Fibroblast of skin of right quadriceps (primary cell): ENCODE data around the gene TSPEAR.

ENCODE experiments used
- DNase-seq: peaks from one replicate; pipeline ENCODE4 v3.0.0-alpha.2; 2013

The TSPEAR gene

DNA sequence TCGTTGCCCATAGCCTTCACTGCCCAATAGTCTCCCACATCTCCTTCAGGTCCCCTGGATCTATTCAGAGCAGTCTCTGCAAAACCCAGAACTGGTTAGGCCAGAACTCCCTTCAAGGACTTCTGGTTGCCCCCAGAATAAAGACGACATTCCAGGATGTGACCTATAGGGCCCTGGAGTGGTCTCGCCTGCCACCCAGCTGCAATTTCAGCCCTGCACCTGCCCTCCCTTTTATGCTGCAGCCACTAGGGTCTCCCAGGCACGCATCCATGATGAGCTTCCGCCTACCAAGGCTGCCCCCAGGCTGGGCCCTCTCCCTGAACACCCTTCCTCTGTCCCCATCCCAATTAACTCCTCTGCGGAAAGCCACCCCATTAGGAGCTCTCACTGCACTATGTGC lies 7.2 kb upstream of the TSPEAR start:
- DNase-seq: no peak

DNA sequence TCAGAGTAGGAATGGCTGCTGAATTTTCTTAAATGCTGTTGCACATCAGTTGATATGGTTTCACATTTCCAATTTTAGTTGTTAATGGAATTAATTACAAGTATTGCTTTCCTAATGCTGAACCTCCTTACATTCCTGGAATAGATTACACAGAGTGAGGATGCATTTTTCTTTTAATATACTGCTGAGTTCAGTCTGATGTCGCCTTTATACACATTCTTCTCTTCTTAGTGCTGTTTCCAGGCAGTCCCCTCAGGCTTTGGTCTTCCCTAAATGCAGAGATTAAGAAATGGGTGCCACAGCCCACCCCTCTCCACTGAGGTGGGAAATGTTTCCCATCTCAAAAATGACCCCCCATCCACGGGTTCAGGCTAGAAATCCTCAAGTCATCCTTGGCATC lies 6.7 kb upstream of the TSPEAR start:
- no peak for DNase-seq

DNA sequence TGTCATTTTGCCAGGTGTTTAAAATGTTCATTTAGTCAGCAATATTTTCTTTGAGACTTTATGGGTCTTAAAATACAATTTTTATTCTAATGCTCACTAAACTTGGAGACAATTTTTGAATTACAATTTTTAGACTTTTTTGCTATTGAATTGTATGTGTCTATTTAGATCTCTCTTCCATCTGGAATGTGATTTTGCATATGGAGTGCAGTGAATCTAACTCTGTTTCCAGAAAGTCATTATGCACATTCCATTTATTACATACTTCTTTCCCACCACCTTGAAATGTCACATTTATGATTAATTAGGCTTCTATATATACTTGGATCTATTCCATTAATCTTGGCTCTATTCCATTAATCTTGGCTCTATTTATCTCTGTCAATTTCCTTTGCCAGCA lies 5.6 kb upstream of the TSPEAR start:
- peak; percentile 8 for DNase-seq

DNA sequence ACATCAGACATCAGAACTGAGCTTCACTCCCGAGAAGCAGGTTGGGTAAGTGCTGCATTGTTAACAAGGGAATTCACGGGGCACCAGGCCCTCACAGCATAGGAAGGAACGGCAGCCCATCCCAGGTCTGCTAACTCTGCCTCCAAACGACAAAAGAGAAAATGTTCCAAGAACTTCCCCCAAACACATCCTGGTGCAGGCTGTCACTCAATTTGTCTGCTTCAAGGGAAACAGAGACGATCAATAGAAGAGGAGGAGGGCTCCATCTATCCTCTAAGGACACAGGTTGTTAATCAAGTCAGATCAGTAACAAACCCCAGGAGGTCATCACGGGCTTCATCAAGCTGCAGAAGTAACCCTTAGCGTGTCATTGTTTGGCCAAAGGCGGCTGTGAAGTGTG lies 3.5 kb upstream of the TSPEAR start:
- no peak for DNase-seq

DNA sequence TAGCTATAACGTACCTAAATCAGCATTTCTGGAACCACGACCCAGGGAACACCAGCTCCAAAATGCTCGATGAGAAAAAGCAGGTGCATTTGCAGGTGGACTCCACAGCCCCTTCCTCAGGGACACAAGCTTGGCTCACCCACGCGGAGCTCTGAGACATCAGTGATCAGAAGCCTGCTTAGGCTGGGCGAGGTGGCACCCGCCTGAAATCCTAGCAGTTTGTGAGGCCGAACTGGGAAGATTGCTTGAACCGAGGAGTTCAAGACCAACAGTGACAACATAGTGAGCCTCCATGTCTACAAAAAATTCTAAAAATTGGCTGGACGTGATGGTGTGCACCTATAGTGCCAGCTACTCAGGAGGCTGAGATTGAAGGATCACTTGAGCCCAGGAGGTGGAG lies 2.5 kb upstream of the TSPEAR start:
- no peak for DNase-seq

DNA sequence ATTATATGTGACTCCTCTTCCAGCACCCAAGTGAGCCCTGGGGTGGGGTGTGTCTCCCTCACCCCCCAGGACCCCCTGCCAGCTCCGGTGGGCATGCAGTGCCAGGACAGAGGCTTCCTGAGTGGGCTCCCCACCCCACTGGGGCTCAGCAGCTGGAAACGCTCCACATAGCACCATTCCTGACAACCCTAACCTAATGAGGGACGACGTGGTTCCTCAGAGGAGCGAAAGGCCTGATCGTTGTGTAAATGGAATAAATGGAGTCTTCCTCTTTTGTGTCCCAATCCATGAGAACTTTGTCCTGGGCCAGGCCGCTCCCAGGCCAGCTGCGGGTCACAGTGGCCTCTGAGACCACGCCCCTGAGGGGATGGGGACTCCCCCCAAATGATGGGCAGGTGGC lies 1.8 kb upstream of the TSPEAR start:
- DNase-seq: no peak

DNA sequence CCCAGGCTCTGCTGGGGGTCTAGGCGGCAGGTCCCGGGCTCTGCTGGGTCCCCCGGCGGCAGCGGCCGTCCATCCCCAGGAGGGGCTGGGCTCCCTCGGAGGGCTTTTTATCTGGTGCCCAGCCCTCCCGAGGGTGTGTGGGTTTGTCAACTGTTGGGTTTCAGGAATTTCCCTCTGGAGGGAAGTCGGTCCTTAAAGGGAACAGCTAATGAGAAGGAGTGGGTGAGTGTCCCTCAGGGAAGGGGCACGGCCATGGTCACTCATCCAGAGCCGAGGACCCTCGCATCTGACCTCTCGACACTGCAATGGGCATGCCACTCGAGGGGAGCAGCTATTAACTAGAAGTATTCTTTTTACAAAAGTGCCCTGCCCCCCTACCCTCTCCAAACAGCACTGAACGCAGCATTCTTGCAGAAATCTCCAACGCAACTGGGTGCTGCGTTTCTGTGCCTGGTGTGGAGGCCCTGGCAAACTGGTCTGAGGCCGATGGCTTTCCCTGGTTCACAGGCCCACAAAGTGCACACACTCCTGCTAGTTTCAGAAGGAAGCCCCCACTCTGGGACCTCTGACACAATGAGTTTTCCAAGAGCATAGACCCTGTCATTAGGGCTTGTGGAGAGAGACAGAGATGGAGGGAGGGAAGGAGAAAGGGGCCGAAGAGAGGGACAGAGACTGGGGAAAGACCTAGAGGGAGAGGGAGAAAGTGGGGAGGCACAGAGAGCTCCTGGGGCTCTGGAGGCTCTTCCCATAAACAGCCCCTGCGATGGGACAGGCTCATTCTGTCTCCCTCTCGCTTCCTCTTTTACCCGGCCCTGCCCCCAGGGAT lies 1.0 kb upstream of the TSPEAR start:
- no peak for DNase-seq

DNA sequence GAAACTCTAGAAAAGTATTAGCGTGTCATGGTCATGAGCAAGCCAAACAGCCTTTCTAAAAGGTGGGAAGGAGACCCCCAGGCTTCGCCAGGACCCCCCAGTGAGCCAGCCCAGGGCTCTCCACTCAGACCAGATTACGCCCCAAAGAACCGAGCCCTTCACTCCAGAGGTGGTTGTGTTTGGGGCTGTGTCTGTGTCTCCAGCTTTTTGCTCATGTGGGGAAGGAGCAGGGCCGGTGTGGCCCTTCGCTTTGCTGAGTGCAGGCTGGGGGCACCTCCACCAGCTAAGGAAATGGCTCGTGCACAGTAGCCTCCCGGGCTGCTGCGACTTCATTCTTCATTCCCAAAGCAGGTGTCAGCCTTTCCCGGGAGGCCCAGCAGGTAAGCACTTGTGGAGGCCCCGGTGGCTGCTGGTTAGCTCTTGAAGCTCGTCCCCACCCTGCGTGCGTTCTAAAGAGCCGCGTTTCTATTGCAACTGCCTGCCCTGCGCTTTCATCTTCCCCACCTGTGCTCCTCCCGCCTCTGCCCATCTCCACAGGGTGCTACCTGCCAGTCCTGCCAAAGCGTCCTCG lies 531 bp downstream of the TSPEAR start:
- no peak for DNase-seq

DNA sequence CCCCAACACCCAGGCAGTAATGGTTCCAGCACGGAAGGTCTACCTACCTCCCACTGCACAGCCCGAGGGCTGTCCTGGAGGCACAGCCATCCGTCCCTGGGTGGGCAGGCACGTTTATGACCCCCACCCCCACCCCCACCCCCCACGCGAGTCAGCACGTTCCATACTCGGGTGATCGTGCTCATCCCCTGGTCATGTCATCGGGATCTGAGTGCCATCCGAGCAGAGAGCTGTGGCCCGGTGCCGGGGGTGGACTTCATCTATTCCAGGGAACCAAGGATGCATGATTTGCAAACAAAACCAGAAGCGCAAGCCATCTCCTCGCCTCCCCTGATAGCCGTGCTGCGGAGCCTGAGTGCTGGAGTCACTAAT lies 1.1 kb downstream of the TSPEAR start:
- no peak for DNase-seq

DNA sequence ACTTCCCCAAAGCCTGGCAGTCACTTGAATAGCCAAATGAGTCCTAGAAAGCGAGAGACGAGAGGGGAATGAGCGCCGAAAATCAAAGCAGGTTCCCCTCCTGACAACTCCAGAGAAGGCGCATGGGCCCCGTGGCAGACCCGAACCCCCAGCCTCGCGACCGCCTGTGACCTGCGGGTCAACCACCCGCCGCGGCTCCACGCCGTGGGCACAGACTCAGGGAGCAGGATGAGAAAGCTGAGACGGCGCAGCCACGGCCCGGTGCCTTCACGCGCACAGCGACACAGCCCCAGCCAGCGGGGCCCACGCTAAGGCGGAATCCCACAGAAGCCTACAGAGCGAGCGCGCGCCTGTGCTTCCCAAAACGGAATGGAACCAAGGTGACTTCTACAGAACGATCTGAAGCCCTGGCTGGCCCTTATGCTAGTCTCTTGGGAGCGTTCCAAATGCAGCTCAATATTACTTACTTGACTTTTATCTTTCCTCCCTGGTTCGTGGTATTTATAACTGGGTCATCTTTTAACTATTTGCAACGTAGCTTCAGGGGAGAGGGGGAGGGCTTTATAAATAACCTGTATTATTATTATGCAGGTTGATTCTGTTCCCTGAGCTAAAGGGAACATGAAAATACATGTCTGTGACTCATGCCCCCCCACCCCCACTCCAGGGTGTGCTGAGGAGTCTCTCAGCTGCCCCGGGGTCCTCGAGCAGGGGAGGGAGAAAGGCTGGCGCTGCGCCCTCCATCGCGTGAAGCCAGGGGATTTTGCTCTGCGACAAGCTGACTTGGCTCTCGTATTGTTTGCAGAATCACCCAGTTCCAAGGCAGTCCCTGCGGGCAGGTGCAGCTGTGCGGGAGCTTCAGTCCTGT lies 1.7 kb downstream of the TSPEAR start:
- DNase-seq: no peak

DNA sequence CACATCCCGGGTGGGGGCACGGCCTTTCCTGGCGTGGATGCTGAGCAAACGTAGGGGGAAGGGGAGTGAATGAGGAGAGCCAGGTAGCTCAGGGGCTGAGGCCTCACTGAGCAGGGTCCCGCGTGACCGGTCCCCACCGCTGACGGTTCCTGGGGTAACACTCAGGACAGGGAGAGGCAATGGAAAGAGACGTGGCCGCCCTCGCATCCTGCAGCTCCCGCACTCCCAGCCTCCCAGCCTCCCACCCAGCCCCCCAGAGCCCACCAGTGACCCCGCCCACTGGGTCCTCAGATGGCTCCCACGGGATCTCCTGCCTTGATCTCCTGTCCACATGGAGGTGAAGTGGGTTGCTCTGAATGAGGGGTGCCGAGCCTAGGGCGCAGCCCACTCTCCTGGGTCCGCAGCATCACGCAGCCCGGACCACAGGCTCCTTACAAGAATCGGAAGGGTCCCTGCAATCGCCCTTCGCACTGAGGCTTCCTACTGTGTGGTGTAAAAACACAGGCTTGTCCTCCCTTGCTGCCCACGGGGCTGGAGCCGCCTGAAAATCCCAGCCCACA lies 2.4 kb downstream of the TSPEAR start:
- DNase-seq: no peak

DNA sequence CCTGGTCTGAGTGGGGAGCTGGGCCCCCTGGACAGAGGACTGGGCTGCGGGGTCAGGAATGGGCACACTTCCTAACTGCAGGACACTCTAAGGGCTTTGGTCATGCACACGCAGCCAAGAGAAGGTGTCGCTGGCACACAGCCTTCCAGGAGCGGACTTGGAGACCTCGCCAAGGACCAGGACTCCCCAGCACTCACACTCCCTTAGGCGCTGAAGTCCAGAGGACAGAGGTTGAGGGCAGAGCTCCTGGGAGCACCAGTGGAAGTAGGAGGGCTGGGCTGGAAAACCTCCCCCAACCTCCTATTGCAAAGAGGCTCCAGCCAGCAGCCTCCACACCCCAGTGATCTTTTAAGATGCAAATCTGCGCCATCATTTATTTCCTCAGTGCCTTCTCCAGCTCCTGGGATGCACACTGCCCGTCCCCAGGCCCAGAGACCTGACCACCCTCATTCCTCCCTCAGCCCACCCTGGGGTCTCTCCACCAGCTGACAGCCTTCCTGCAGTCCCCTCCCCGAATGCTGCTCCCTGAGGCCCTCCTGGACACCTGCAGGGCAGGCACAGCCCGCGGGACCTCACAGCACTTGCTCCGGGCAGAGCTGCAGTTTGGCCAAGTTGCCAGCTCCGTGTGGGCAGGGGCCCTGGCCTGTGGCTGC lies 3.0 kb downstream of the TSPEAR start:
- DNase-seq: no peak

DNA sequence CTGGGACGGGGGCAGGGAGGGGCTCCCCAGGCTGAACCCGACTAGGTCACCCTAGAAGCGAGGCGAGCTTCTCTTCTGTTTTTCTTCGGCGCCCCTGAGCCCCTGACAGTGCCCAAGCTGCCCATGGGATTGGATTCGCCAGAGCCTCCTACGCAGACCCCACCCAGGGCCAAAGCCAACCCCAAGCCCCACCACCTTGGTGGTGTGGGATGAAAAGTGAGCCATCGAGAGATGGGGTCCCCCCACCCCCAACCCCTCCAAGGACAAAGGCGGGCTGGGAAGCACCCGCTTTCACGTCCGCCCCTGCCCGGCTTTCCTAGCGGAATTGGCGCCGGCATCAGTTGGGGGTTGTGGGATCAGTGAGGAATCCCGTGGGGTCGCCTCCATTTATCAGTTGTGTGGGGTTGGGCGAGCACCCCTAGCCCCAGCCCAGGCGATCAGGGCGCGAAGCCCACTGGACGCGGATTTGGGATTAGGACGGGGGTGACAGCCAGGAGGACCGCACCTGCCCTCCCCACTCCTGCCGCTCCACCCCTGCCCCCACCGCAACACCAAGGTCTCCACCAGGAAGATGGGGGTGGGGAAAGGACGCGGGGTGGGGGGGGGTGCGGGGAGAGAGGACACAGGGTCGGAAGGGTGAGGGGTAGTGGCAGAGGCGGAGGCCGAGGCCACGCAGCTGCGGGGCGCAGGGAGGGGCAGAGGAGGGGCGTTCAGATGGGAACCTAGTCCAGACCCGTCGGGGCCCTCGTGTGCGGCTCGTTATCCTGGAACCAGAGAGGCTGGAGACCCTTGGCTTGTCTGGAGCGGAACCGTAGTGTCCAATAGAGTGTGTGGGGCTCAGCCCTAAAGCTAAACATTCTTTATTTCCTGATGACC lies 4.4 kb downstream of the TSPEAR start:
- DNase-seq: no peak

DNA sequence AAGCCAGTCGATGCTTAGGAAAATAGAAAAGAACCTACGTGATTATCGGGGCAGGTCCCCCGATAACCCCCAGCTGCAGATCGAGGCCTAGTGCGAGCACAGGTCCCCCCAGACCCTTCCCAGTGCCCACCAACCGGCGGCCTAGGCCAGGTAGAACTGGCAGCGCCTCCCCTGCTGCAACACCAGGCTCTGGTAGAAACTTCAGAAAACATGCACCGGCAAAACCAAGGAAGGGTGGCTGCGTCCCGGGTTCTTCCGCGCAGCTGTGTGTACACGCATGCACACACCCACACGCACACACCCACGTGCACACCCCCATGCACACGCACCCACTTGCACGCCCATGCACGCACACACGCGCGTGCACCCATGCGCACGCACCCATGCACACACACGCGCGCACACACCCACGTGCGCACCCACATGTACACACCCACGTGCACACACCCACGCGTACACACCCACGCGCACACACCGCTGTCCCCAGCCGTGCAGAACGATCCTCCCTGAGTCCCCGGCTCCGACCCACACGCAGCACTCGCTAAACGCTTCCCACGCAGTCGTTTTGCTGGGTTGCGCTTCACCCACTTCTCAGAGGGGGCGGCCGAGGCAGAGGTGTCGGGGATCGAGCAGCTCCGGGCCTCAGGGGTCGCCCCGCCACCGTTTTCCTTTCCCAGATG lies 5.2 kb downstream of the TSPEAR start:
- DNase-seq: no peak

DNA sequence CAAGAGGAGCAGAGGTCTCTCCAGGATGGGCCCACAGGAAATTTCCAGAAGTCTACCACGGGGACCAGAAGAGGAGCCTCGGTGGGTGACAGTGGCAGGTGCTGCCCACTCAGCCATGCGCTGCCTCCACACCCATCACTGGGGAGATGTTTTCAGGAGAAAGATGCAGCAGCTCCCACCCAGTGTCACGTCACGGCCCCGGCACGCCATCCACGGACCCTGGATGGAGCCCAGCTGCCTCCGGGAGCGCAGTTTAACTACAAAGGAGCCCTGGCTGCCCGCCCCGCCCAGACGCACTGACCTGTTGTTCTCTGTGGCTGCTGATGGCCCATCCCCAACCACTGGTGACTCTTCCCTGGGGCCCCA lies 6.8 kb downstream of the TSPEAR start:
- no peak for DNase-seq

DNA sequence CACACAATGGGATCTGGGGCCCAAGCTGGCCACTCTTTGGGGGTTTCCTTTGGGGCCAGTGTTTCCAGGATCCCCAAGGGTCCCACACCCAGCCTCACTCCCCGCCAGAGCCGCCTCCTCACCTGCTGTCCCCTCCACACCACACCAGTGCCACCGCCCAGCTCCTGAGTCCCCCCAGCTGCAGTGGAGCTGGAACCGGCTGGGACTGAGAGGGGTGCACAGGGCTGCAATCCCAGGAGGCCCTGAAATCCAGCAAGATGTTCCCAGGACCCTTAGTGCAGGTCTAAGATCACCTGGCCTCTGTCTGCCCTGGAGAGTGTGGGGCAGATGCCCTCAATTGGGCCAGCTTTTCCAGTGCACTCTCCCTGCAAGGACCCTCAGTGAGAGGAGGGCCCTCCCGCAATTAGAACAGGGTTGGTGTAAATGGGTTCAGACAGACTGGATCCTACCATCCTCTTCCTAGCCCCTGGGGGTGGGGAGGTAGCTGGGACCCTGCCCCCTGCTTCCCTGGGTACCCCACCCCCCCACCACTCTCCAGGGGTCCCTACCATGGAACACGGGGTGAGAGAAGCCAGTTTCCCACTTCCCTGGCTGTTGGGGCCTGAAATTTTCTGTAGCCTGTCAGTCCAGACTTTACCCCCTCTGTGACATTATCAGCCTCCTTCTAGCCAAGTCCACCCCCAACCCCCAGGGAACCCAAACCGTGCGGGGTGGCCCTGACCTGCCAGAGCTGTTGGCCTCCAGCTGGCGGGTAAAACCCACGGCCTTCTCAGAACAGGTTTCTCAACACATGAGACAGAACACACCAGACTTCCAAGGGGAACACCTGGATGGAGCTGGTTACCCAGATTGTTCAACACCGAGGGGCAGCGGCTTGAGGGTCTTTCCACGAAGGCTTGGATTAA lies 7.4 kb downstream of the TSPEAR start:
- no peak for DNase-seq

DNA sequence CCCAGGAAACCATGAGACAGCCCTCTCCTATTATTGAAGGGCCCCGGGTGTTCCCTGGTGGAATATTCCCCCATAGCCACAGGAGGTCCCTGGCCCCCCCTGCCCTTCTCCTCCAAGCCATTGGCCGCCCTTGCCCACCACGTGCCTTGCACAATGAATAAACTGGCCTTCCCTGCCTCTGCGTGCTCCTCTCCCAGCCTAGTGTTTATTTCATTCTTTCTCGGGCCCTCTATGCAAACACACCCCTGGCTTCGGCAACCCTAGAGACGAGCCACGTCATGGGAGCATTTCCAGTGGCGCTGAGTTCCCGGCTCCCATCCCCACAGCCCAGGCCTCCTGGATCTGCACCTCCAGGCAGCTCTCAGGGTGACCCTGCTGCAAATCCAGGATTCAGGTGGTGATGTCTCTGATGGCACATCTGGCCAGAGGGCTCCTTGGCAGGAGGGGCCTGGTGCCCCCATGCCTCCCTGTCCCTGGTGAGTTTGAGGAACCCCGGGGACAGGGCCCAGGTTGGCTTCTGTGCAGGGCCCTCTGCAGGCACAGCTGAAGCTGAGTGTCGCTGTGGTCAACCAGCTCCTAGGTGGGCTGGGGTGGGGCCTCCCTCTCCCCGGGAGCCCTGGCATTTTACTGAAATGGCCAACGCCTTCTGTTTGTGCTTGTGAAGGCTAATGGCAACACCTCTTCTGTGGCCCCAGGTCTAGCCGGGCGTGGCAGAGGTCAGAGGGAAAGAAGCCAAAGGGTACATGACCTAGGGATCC lies 8.2 kb downstream of the TSPEAR start:
- DNase-seq: no peak

DNA sequence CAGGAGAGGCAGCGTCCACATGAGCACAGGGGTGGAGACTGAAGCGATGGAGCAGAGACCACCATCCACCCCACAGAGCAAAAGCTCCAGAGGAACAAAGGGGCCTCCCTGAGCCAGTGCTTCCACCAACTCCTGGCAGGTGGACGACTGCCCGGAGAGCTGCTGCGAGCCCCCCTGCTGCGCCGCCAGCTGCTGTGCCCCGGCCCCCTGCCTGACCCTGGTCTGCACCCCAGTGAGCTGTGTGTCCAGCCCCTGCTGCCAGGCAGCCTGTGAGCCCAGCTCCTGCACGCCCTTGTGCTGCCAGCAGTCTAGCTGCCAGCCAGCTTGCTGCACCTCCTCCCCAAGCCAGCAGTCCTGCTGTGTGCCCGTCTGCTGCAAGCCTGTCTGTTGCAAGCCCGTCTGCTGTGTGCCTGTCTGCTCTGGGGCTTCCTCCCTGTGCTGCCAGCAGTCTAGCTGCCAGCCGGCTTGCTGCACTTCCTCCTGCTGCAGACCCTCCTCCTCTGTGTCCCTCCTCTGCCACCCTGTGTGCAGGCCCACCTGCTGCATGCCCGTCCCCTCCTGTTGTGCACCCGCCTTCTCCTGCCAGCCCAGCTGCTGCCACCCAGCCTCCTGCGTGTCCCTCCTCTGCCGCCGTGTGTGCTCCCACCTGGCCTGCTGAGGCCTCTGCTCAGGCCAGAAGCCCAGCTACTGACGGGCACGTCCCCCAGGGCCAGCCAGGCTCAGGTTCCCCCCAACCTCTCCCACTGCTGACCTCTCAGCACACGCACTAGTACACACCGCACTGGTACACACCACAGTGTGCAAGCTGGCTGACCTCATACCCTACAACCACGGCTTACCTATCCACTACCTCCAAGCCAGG lies 9.0 kb downstream of the TSPEAR start:
- no peak for DNase-seq

DNA sequence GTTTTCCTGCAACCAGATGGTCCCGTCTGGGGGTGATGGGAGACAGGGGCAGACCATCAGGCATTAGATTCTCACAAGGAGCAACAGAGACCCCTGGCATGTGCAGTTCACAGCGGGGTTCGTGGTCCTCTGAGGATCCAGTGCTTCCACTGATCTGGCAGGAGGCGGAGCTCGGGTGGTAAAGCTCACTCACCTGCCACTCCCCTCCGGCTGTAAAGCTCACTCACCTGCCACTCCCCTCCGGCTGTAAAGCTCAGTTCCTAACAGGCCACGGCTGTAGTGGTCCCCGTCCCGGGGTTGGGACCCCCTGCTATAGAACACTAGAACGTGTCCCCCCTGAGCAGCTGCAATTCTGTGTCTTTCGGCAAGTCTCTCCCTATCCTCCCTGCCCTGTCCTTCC lies 9.8 kb downstream of the TSPEAR start:
- no peak for DNase-seq
